Dedifferentiated amniotic fluid mesenchymal stem cell (primary cell): Measurements from ENCODE around the gene PLCL2.

Source experiments
- DNase-seq: peaks from one replicate; pipeline ENCODE4 v3.0.0-alpha.2; 2016; ENCODE audit errors: extremely low spot score

PLCL2 gene

GRCh38 chr3:17044855-17045254 lies 160.1 kb downstream of the PLCL2 start:
- no peak for DNase-seq

GRCh38 chr3:17045705-17046104 lies 160.9 kb downstream of the PLCL2 start:
- DNase-seq, result no peak

GRCh38 chr3:17046623-17047022 lies 161.9 kb downstream of the PLCL2 start:
- DNase-seq, result no peak

GRCh38 chr3:17047162-17047561 lies 162.4 kb downstream of the PLCL2 start:
- no peak for DNase-seq

GRCh38 chr3:17047894-17048293 lies 163.1 kb downstream of the PLCL2 start:
- DNase-seq, result no peak

- no peak for DNase-seq
Measured at GRCh38 chr3:17050071-17050470, 165.3 kb downstream of the PLCL2 start.

- DNase-seq, result no peak
Measured at GRCh38 chr3:17050506-17050905, 165.8 kb downstream of the PLCL2 start.

GRCh38 chr3:17052363-17052762 lies 167.6 kb downstream of the PLCL2 start:
- DNase-seq, result no peak

GRCh38 chr3:17054301-17054981 lies 169.7 kb downstream of the PLCL2 start:
- DNase-seq, result no peak

GRCh38 chr3:17054982-17055343 lies 170.2 kb downstream of the PLCL2 start:
- no peak for DNase-seq

- DNase-seq, result peak; percentile 39
Measured at GRCh38 chr3:17055374-17056276, 170.9 kb downstream of the PLCL2 start.

GRCh38 chr3:17057321-17057720 lies 172.6 kb downstream of the PLCL2 start:
- peak; percentile 49 for DNase-seq

- DNase-seq, result no peak
Measured at GRCh38 chr3:17059989-17060550, 175.3 kb downstream of the PLCL2 start.

GRCh38 chr3:17061005-17061404 lies 176.2 kb downstream of the PLCL2 start:
- no peak for DNase-seq

- DNase-seq, result no peak
Measured at GRCh38 chr3:17062736-17063135, 178.0 kb downstream of the PLCL2 start.

- no peak for DNase-seq
Measured at GRCh38 chr3:17063596-17063995, 178.8 kb downstream of the PLCL2 start.

GRCh38 chr3:17065315-17065714 lies 180.6 kb downstream of the PLCL2 start:
- no peak for DNase-seq

GRCh38 chr3:17065881-17066280 lies 181.1 kb downstream of the PLCL2 start:
- no peak for DNase-seq

GRCh38 chr3:17069754-17070153 lies 185.0 kb downstream of the PLCL2 start:
- no peak for DNase-seq

GRCh38 chr3:17070161-17070959 lies 185.6 kb downstream of the PLCL2 start:
- DNase-seq, result no peak

GRCh38 chr3:17074559-17074958 lies 189.8 kb downstream of the PLCL2 start:
- no peak for DNase-seq

- no peak for DNase-seq
Measured at GRCh38 chr3:17075358-17075757, 190.6 kb downstream of the PLCL2 start.
